DMS53 treated with DMSO at 0.1 percent for 48 hours (cell line): ENCODE measurements around the gene SHROOM2.
"Not testable (repeated sequence)": the region's sequence is repeated elsewhere in the genome, so short reads cannot be mapped to it uniquely, and the experiment has no call there.

Source experiments
- DNase-seq: peaks from one replicate; lab custom pipeline; 2025; ENCODE audit not compliant: unreplicated experiment; lab: John Stamatoyannopoulos, UW

The SHROOM2 gene

GRCh38 chrX:9785944-9786797 is at the start of gene SHROOM2:
Gene SHROOM2 (plus strand): TSS chrX:9786429. CDS start chrX:9786546, 117 bp downstream.
- no peak for DNase-seq

GRCh38 chrX:9737363-9737762 is 48.9 kb upstream of the SHROOM2 start:
- DNase-seq: no peak

- DNase-seq: no peak
Measured at GRCh38 chrX:9738151-9738550, 48.1 kb upstream of the SHROOM2 start.

GRCh38 chrX:9739130-9739529 is 47.1 kb upstream of the SHROOM2 start:
- no peak for DNase-seq

- DNase-seq: no peak
Measured at GRCh38 chrX:9745417-9746115, 40.7 kb upstream of the SHROOM2 start.

- no peak for DNase-seq
Measured at GRCh38 chrX:9746148-9746888, 39.9 kb upstream of the SHROOM2 start.

GRCh38 chrX:9747644-9748043 is 38.6 kb upstream of the SHROOM2 start:
- no peak for DNase-seq

- DNase-seq: no peak
Measured at GRCh38 chrX:9749146-9749692, 37.0 kb upstream of the SHROOM2 start.

GRCh38 chrX:9757366-9757765 is 28.9 kb upstream of the SHROOM2 start:
- DNase-seq: no peak

GRCh38 chrX:9758021-9758638 is 28.1 kb upstream of the SHROOM2 start:
- no peak for DNase-seq

GRCh38 chrX:9759337-9759736 is 26.9 kb upstream of the SHROOM2 start:
- DNase-seq: no peak

GRCh38 chrX:9765072-9765736 is 21.0 kb upstream of the SHROOM2 start:
- no peak for DNase-seq

- no peak for DNase-seq
Measured at GRCh38 chrX:9765737-9766097, 20.5 kb upstream of the SHROOM2 start, which contains the start of gene GPR143. Gene GPR143 (minus strand): TSS chrX:9765847. CDS start chrX:9765817, 30 bp downstream.

- no peak for DNase-seq
Measured at GRCh38 chrX:9767375-9767774, 18.9 kb upstream of the SHROOM2 start.

GRCh38 chrX:9768321-9768839 is 17.8 kb upstream of the SHROOM2 start:
- DNase-seq: not testable (repeated sequence)

GRCh38 chrX:9770319-9770718 is 15.9 kb upstream of the SHROOM2 start:
- no peak for DNase-seq

GRCh38 chrX:9772943-9773342 is 13.3 kb upstream of the SHROOM2 start:
- DNase-seq: no peak

- DNase-seq: no peak
Measured at GRCh38 chrX:9775930-9776329, 10.3 kb upstream of the SHROOM2 start.

- DNase-seq: no peak
Measured at GRCh38 chrX:9781941-9782340, 4.3 kb upstream of the SHROOM2 start.

- no peak for DNase-seq
Measured at GRCh38 chrX:9784332-9784731, 1.9 kb upstream of the SHROOM2 start.
